ENCODE data around the gene LYPD5. TPM values are rescaled to one million over a fixed set of nuclear protein-coding genes. Genes with fewer than 3 reads are reported as not detected.

Gene LYPD5
- total RNA-seq, 8 experiments from 2014 or later, result 0.05 to 2.4 (median 1.1) TPM

DNA sequence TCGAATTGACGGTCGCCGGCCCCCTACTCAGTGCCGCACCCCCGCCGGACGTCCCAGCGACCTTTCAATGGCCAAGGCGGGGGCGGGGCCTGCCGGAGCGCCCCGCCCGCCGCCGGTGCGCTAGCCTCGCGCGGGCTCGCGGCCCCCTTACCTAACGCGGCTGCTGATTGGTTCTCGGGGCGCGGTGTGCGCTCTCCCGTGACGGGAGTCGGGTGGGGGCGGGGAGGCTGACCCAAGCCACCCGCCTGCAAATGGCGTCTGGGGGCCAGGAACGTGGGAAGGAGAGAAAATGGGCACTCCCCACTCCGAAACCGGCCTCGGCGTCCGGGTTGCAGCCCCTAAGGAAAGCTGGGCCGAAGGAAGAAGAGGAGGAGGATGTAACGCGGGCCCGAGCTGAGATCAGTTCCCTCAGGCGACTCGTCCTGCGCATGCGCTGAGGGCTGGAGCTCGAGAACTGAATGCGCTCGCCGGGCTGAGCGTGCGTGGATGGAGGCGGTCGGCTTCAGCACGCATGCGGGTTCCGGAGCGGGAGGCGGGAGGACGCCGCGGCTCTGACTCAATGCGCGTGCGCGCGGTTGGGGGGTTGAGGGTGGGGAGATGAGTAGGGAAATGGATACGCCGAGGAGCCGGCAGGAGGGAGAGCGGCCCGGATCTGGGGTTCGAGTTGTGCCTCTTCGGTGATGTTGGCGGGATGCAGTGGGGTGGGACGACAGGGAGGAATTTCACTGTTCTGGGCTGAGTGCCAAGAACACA lies 47.6 kb downstream of the LYPD5 start, which contains the start of gene SMG9:
Gene SMG9 (minus strand): TSS at position 460 of the 753 bp plus-strand sequence. CDS start 4,221 bp downstream, outside the sequence.
- peaks cover 8 to 9% of the 10 kb centered on the region in 2 donors for H3K4me1 ChIP-seq (replicated peaks in 1 of 2)
- in situ Hi-C loops (cut with MboI; ENCODE audit: low pct_unique_long_range_greater_than_20kb in 2 of 9, low sequenced_read_pairs in 9 of 9, unreplicated experiment in 9 of 9), result no loop called here
- H3K27ac ChIP-seq, result peak within 1 kb of the TSS; percentile 98 to 99
- peak within 1 kb of the TSS; percentile 60 to 94 (median 72) for H3K4me3 ChIP-seq
- WGBS, 10 experiments, result 0 to 4% (median 3%) methylated on average over 2 to 6 of the region's 79 CpGs; no CpG with 5 or more reads in 7 of the 10 experiments
- peak; percentile 54 to 92 (median 88) for ATAC-seq (replicated peaks in 6 of 8)

GRCh38 chr19:43754253-43754502 lies 48.1 kb downstream of the LYPD5 start:
- Histone ChIP-seq H3K27ac (peak overlapping the region in 1 of 2 donors; percentile 98), H3K4me1 (replicated peaks in 1 of 2) (peaks cover 8 to 9% of the 10 kb centered on the region in 2 donors), H3K4me3 (peak overlapping the region; percentile 60 to 94 (median 72))
- 0 to 5% (median 0%) methylated on average over 1 to 7 of the region's 11 CpGs; no CpG with 5 or more reads in 5 of the 10 experiments for WGBS, 10 experiments
- peak in 1 of 8 experiments; percentile 1 for ATAC-seq (replicated peaks in 6 of 8)
- in situ Hi-C loops (cut with MboI; ENCODE audit: low pct_unique_long_range_greater_than_20kb in 2 of 9, low sequenced_read_pairs in 9 of 9, unreplicated experiment in 9 of 9), result no loop called here

GRCh38 chr19:43752287-43752875 lies 49.9 kb downstream of the LYPD5 start:
- ATAC-seq (replicated peaks in 6 of 8), result no peak
- 50 to 100% (median 93%) methylated on average over 1 to 6 of the region's 6 CpGs; no CpG with 5 or more reads in 3 of the 10 experiments for WGBS, 10 experiments
- Histone ChIP-seq H3K27ac (no peak overlapping the region), H3K4me3 (no peak overlapping the region), H3K4me1 (replicated peaks in 1 of 2) (peaks cover 8 to 9% of the 10 kb centered on the region in 2 donors)
- in situ Hi-C loops (cut with MboI; ENCODE audit: low pct_unique_long_range_greater_than_20kb in 2 of 9, low sequenced_read_pairs in 9 of 9, unreplicated experiment in 9 of 9), result no loop called here

DNA sequence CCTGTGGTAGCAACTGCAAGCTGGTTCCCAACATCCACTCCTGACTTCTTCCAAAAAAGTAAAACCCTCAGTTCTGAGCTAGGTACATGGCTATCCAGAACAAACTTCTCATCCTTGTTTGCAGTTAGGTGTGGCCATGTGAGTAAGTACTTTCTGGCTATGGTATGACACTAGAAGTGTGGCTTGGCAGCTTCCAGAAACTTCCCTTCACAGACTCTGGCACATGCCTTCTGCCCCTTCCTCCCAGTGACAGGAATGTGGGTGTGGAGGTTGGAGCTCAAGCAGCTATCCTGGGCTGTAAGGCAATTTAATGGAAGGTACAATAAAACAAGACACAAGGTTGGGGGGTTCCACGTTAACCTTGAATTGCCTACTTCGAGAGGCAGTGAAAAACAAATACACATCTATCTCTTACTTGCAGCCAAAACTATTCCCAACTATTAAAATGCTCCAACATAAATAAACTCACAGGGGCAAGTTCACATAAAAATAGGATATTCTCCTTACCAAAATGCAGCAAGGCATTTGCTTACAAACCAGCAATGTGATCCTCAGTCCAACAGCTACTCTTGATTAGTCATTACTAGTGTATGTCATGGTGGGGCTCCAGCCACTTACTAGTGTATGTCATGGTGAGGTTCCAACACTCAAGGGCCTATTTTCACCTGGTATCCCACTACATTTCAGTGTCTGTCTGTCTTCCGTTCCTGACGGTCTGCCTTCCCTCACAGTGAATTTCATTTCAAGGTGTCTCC lies 50.6 kb downstream of the LYPD5 start:
- no peak overlapping the region for H3K4me3 ChIP-seq
- peaks cover 8 to 9% of the 10 kb centered on the region in 2 donors for H3K4me1 ChIP-seq (replicated peaks in 1 of 2)
- H3K27ac ChIP-seq, result no peak overlapping the region
- in situ Hi-C loops (cut with MboI; ENCODE audit: low pct_unique_long_range_greater_than_20kb in 2 of 9, low sequenced_read_pairs in 9 of 9, unreplicated experiment in 9 of 9), result no loop called here
- ATAC-seq (replicated peaks in 6 of 8), result no peak
- 83 to 100% (median 100%) methylated on average over 1 to 4 of the region's 4 CpGs; no CpG with 5 or more reads in 1 of the 10 experiments for WGBS, 10 experiments

DNA sequence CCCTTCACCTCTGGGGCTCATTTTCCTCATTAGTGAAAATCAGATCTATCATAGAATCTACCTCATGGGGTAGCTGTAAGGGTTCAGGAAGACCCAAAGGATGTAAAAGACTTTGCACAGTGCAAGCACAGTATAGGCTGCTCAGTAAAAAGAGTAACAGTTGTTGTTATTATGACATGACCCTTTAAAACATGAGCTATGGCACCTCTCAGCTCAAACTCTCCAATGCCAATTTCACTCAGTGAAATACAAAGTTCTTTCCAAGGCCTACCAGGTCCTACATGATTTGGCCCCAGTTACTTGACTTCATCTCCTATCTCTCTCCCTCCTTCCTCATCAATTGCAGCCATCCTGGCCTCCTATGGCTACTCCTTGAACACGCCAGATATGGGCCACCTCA lies 52.3 kb downstream of the LYPD5 start:
- in situ Hi-C loops (cut with MboI; ENCODE audit: low pct_unique_long_range_greater_than_20kb in 2 of 9, low sequenced_read_pairs in 9 of 9, unreplicated experiment in 9 of 9), result no loop called here
- no peak overlapping the region for H3K27ac ChIP-seq
- WGBS, 10 experiments, result 83 to 100% (median 100%) methylated on average over 1 of the region's 1 CpG; no CpG with 5 or more reads in 4 of the 10 experiments
- H3K4me1 ChIP-seq (replicated peaks in 1 of 2), result peaks cover 4 to 6% of the 10 kb centered on the region in 2 donors
- ATAC-seq (replicated peaks in 6 of 8), result no peak
- no peak overlapping the region for H3K4me3 ChIP-seq

DNA sequence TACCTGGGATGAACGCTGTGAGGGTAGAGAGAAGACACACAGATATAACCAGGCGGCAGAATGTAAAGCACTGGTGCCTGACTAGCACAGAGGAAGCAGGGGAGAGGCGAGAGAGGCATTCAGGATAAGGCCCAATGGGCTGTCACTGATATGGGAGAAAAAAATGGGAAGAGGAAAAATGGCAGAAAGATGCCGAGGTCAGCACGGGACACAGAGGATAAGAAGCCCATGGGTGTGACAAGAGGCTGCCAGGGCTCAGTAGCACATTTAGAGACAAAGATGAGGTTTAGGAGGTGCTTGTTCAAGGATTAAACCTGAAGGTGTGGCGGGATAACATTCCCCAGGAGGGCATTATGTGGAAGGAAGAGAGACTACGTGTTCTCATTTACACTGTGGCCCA lies 53.1 kb downstream of the LYPD5 start:
- Histone ChIP-seq H3K27ac (no peak overlapping the region), H3K4me1 (replicated peaks in 1 of 2) (peaks cover 4 to 6% of the 10 kb centered on the region in 2 donors), H3K4me3 (no peak overlapping the region)
- WGBS, 10 experiments, result 79 to 100% (median 95%) methylated on average over 1 to 6 of the region's 7 CpGs
- ATAC-seq (replicated peaks in 6 of 8), result no peak
- in situ Hi-C loops (cut with MboI; ENCODE audit: low pct_unique_long_range_greater_than_20kb in 2 of 9, low sequenced_read_pairs in 9 of 9, unreplicated experiment in 9 of 9), result no loop called here

DNA sequence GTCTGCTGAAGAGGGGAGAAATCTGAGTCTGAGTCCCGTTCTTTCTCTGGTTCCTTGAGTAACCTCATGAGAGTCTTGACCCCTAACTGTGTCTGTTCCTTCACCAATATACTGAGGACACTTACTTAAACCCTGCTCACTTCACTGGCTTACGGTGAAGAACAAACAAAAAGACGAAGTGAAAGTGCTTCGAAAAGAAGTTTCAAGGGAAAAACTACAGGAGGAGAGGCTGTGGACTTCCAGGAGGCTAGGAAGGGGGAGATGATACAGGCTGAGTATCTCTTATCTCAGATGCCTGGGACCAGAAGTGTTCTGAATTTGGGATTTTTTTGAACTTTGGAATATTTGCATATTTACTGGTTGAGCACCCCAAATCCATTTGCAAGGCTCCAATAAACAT lies 53.6 kb downstream of the LYPD5 start:
- ATAC-seq (replicated peaks in 6 of 8), result no peak
- 83 to 100% (median 95%) methylated on average over 2 to 4 of the region's 4 CpGs; no CpG with 5 or more reads in 4 of the 10 experiments for WGBS, 10 experiments
- in situ Hi-C loops (cut with MboI; ENCODE audit: low pct_unique_long_range_greater_than_20kb in 2 of 9, low sequenced_read_pairs in 9 of 9, unreplicated experiment in 9 of 9), result no loop called here
- H3K4me3 ChIP-seq, result no peak overlapping the region
- peaks cover 4% of the 10 kb centered on the region in 2 donors for H3K4me1 ChIP-seq (replicated peaks in 1 of 2)
- no peak overlapping the region for H3K27ac ChIP-seq

GRCh38 chr19:43748205-43748594 lies 54.0 kb downstream of the LYPD5 start:
- in situ Hi-C loops (cut with MboI; ENCODE audit: low pct_unique_long_range_greater_than_20kb in 2 of 9, low sequenced_read_pairs in 9 of 9, unreplicated experiment in 9 of 9), result no loop called here
- 80 to 100% (median 92%) methylated on average over 3 to 4 of the region's 4 CpGs; no CpG with 5 or more reads in 6 of the 10 experiments for WGBS, 10 experiments
- peaks cover 2 to 3% of the 10 kb centered on the region in 2 donors for H3K4me1 ChIP-seq (replicated peaks in 1 of 2)
- ATAC-seq (replicated peaks in 6 of 8), result no peak
- H3K27ac ChIP-seq, result no peak overlapping the region
- H3K4me3 ChIP-seq, result no peak overlapping the region

- ATAC-seq (replicated peaks in 6 of 8), result no peak
- H3K4me1 ChIP-seq (replicated peaks in 1 of 2), result no peaks in the 10 kb centered on the region
- H3K4me3 ChIP-seq, result no peak overlapping the region
- no peak overlapping the region for H3K27ac ChIP-seq
- in situ Hi-C loops (cut with MboI; ENCODE audit: low pct_unique_long_range_greater_than_20kb in 2 of 9, low sequenced_read_pairs in 9 of 9, unreplicated experiment in 9 of 9), result no loop called here
- WGBS, 10 experiments, result 50 to 100% (median 91%) methylated on average over 1 to 4 of the region's 16 CpGs; no CpG with 5 or more reads in 6 of the 10 experiments
Measured at GRCh38 chr19:43747557-43748204, 54.6 kb downstream of the LYPD5 start.

Other genes with a start within 250 kb of the LYPD5 start
- 10 to 100 TPM in 7 of 8 experiments, 1 to 10 TPM in 1; 7.2 to 62.1 (median 30.1) TPM for gene XRCC1, start 226.9 kb downstream of the LYPD5 start, total RNA-seq
- gene PINLYP, start 226.6 kb downstream of the LYPD5 start, total RNA-seq, result 10 to 100 TPM in 2 of 8 experiments, 1 to 10 TPM in 5, under 1 TPM in 1; 0.64 to 22.4 (median 3.0) TPM
- 10 to 100 TPM; 17.2 to 46.5 (median 29.0) TPM for gene IRGQ, start 206.3 kb downstream of the LYPD5 start, total RNA-seq
- 10 to 100 TPM in 5 of 8 experiments, 1 to 10 TPM in 3; 8.0 to 19.0 (median 11.8) TPM for gene ZNF576, start 205.9 kb downstream of the LYPD5 start, total RNA-seq
- gene SRRM5, start 190.4 kb downstream of the LYPD5 start, total RNA-seq, result 1 to 10 TPM in 2 of 8 experiments, under 1 TPM in 6; 0.60 to 2.3 (median 0.77) TPM
- gene ZNF428, start 182.8 kb downstream of the LYPD5 start, total RNA-seq, result 100 to 1,000 TPM in 2 of 8 experiments, 10 to 100 TPM in 6; 17.4 to 166 (median 84.4) TPM
- gene CADM4, start 162.6 kb downstream of the LYPD5 start, total RNA-seq, result 10 to 100 TPM in 6 of 8 experiments, 1 to 10 TPM in 2; 1.0 to 91.6 (median 70.8) TPM
- 10 to 100 TPM in 2 of 8 experiments, 1 to 10 TPM in 5, under 1 TPM in 1; 0.60 to 23.6 (median 5.3) TPM for gene PLAUR, start 132.3 kb downstream of the LYPD5 start, total RNA-seq
- under 1 TPM in 4 of 8 experiments, not detected in 4; 0.05 to 0.81 (median 0.19) TPM for gene IRGC, start 86.4 kb downstream of the LYPD5 start, total RNA-seq
- gene SMG9, start 47.5 kb downstream of the LYPD5 start, total RNA-seq, result 10 to 100 TPM; 15.1 to 46.1 (median 25.0) TPM
- 1 to 10 TPM in 3 of 8 experiments, under 1 TPM in 5; 0.11 to 7.4 (median 0.58) TPM for gene KCNN4, start 21.5 kb downstream of the LYPD5 start, total RNA-seq
- 10 to 100 TPM in 7 of 8 experiments, 1 to 10 TPM in 1; 4.0 to 36.9 (median 13.8) TPM for gene ZNF283, start 24.9 kb upstream of the LYPD5 start, total RNA-seq
- 10 to 100 TPM in 1 of 8 experiments, 1 to 10 TPM in 6, under 1 TPM in 1; 0.67 to 11.5 (median 4.5) TPM for gene ZNF404, start 81.5 kb upstream of the LYPD5 start, total RNA-seq
- 10 to 100 TPM in 6 of 8 experiments, 1 to 10 TPM in 2; 7.7 to 24.6 (median 13.1) TPM for gene ZNF45, start 132.8 kb upstream of the LYPD5 start, total RNA-seq
- 10 to 100 TPM in 4 of 8 experiments, 1 to 10 TPM in 4; 3.9 to 12.1 (median 10.0) TPM for gene ZNF221, start 148.8 kb upstream of the LYPD5 start, total RNA-seq
- 10 to 100 TPM in 3 of 8 experiments, 1 to 10 TPM in 5; 5.1 to 12.2 (median 7.7) TPM for gene ZNF155, start 181.7 kb upstream of the LYPD5 start, total RNA-seq
- 1 to 10 TPM; 2.8 to 5.0 (median 3.7) TPM for gene ZNF230, start 200.5 kb upstream of the LYPD5 start, total RNA-seq
- 10 to 100 TPM in 5 of 8 experiments, 1 to 10 TPM in 3; 4.0 to 19.1 (median 13.0) TPM for gene ZNF222, start 222.9 kb upstream of the LYPD5 start, total RNA-seq
- gene ZNF223, start 249.6 kb upstream of the LYPD5 start, total RNA-seq, result 10 to 100 TPM in 1 of 8 experiments, 1 to 10 TPM in 7; 3.9 to 11.4 (median 7.2) TPM